Gastroesophageal sphincter (tissue), 3 donors: ENCODE data around the gene MEGF11.

Experiments
- CTCF ChIP-seq, 4 experiments: fragments of 200-600 bp in 2 of 4; fragments of 450-650 bp in 2 of 4; sonication (generic) in 1 of 4; IDR thresholded peaks; one replicate each; pipeline ENCODE4 v1.5.1; 2017 to 2019; ENCODE audit warnings: antibody characterized with exemption in 4 of 4, mild to moderate bottlenecking in 2 of 4, moderate library complexity in 2 of 4
- EP300 ChIP-seq: sonication (generic); formaldehyde crosslinking; IDR thresholded peaks from one replicate; pipeline ENCODE4 v1.6.1; 2017; ENCODE audit warnings: antibody characterized with exemption, mild to moderate bottlenecking
- POLR2A ChIP-seq, 2 donors: fragments of 450-650 bp; IDR thresholded peaks; one replicate each; pipeline ENCODE4 v1.6.1; 2017; ENCODE audit warnings: antibody characterized with exemption in 2 of 2, mild to moderate bottlenecking in 2 of 2, moderate library complexity in 1 of 2
- POLR2AphosphoS5 ChIP-seq: sonication (generic); formaldehyde crosslinking; IDR thresholded peaks from one replicate; pipeline ENCODE4 v1.6.1; 2017; ENCODE audit warnings: antibody characterized with exemption

DNA sequence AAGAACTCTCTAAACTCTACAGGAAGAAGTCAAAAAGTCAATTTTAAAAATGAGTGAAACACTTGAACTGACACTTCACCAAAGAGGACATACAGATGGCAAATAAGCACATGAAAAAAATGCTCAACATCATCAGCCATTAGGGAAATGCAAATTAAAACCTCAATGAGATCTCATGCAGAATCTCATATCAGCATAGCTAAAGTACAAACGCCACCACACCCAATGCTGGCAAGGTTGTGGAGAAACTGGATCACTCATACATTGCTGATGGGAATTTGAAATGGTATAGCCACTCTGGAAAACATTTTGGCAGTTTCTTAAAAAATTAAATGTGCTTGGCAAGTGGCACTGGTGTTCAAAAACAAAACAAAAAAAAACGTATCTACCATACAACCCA, 34.2 kb downstream of the MEGF11 start:
- TF ChIP-seq POLR2AphosphoS5 (no peak), CTCF (IDR thresholded peaks at IDR 0.05) (no peak), POLR2A (IDR thresholded peaks at IDR 0.05) (no peak), EP300 (no peak)
